HG03432 (cell line): ENCODE data around the gene UBE3A.

ENCODE experiments used
- ATAC-seq: cut with Tn5 transposase; IDR thresholded peaks from one replicate; pipeline ENCODE4 v1.9.1; 2021; ENCODE audit warnings: mild to moderate bottlenecking, moderate library complexity; ENCODE audit not compliant: unreplicated experiment

The UBE3A gene

GRCh38 chr15:25406846-25407245 lies 32.0 kb downstream of the UBE3A start:
- no peak for ATAC-seq

GRCh38 chr15:25406261-25406660 lies 32.6 kb downstream of the UBE3A start:
- no peak for ATAC-seq

- ATAC-seq, result no peak
Measured at GRCh38 chr15:25403771-25404170, 35.1 kb downstream of the UBE3A start.

GRCh38 chr15:25402342-25402741 lies 36.5 kb downstream of the UBE3A start:
- ATAC-seq, result no peak

GRCh38 chr15:25401501-25401900 lies 37.3 kb downstream of the UBE3A start:
- ATAC-seq, result no peak

GRCh38 chr15:25397100-25397499 lies 41.7 kb downstream of the UBE3A start:
- no peak for ATAC-seq

- ATAC-seq, result no peak
Measured at GRCh38 chr15:25394898-25395297, 43.9 kb downstream of the UBE3A start.

GRCh38 chr15:25392806-25393205 lies 46.0 kb downstream of the UBE3A start:
- no peak for ATAC-seq

GRCh38 chr15:25391971-25392721 lies 46.7 kb downstream of the UBE3A start:
- no peak for ATAC-seq

GRCh38 chr15:25385986-25386385 lies 52.8 kb downstream of the UBE3A start:
- no peak for ATAC-seq

GRCh38 chr15:25381579-25381978 lies 57.2 kb downstream of the UBE3A start:
- ATAC-seq, result no peak

- no peak for ATAC-seq
Measured at GRCh38 chr15:25378501-25378901, 60.3 kb downstream of the UBE3A start.

GRCh38 chr15:25375557-25375956 lies 63.3 kb downstream of the UBE3A start:
- no peak for ATAC-seq

GRCh38 chr15:25374143-25374542 lies 64.7 kb downstream of the UBE3A start:
- ATAC-seq, result no peak

GRCh38 chr15:25372298-25372697 lies 66.5 kb downstream of the UBE3A start:
- no peak for ATAC-seq

- ATAC-seq, result no peak
Measured at GRCh38 chr15:25368850-25369249, 70.0 kb downstream of the UBE3A start.

GRCh38 chr15:25366058-25366457 lies 72.8 kb downstream of the UBE3A start:
- no peak for ATAC-seq

- ATAC-seq, result no peak
Measured at GRCh38 chr15:25362545-25362944, 76.3 kb downstream of the UBE3A start.

GRCh38 chr15:25347707-25348106 lies 91.1 kb downstream of the UBE3A start:
- ATAC-seq, result no peak

- no peak for ATAC-seq
Measured at GRCh38 chr15:25346371-25346770, 92.5 kb downstream of the UBE3A start.

GRCh38 chr15:25345943-25346342 lies 92.9 kb downstream of the UBE3A start:
- no peak for ATAC-seq

- no peak for ATAC-seq
Measured at GRCh38 chr15:25342629-25343028, 96.2 kb downstream of the UBE3A start.

- ATAC-seq, result no peak
Measured at GRCh38 chr15:25339431-25339830, 99.4 kb downstream of the UBE3A start.
